AG04449 (cell line): ENCODE results near the gene SRP14.

Experiments
- CTCF ChIA-PET: fragments of 350-600 bp; formaldehyde crosslinking; extraction: SDS; loops from one replicate; lab custom pipeline; 2021; ENCODE audit warnings: antibody characterized with exemption; lab: Yijun Ruan, JAX
- POLR2A ChIA-PET: fragments of 400-600, 350-600 bp; formaldehyde crosslinking; extraction: SDS; loops from one replicate; lab custom pipeline; 2020; ENCODE audit warnings: antibody characterized with exemption, inconsistent platforms; lab: Yijun Ruan, JAX
- DNase-seq: peaks from one replicate; pipeline ENCODE4 v3.0.0-alpha.2; 2010; ENCODE audit warnings: low read depth, low spot score
- H3K4me3 ChIP-seq: 2 replicates; pipeline ENCODE4 v1.5.1; 2011; ENCODE audit warnings: low read depth, mild to moderate bottlenecking, control low read depth, low read length
- CTCF ChIP-seq: IDR thresholded peaks from one replicate; pipeline ENCODE4 v1.5.1; 2011; ENCODE audit warnings: mild to moderate bottlenecking, moderate library complexity, low read length, control low read depth, inconsistent platforms; ENCODE audit not compliant: insufficient read depth; ENCODE audit errors: missing control alignments

The SRP14 gene

GRCh38 chr15:40038638-40039543, at the start of gene SRP14:
Gene SRP14 (minus strand): TSS chr15:40039181. CDS start chr15:40039116, 65 bp downstream.
- POLR2A ChIA-PET, result no interaction called here
- no peak for DNase-seq
- CTCF ChIA-PET, result interaction anchor here (0.8 to 6.3 kb wide), 12 partner anchors 9 to 330 kb away, joined by 3 to 75 read pairs (median 4); partner anchors contain the start of gene BMF
- peak within 1 kb of the TSS; percentile 95 for H3K4me3 ChIP-seq
- no peak for TF ChIP-seq CTCF

- CTCF ChIA-PET, result interaction anchor here (15.1 kb wide), 1 partner anchor 18 kb away, joined by 270 read pairs; the partner anchor contains the start of gene BMF
- no peak for TF ChIP-seq CTCF
- POLR2A ChIA-PET, result no interaction called here
- no peak for DNase-seq
- no peak overlapping the region for H3K4me3 ChIP-seq
Measured at GRCh38 chr15:40087991-40088928, 49.3 kb upstream of the SRP14 start.

GRCh38 chr15:40087068-40087810, 48.3 kb upstream of the SRP14 start:
- POLR2A ChIA-PET, result no interaction called here
- no peak overlapping the region for H3K4me3 ChIP-seq
- DNase-seq, result no peak
- CTCF ChIA-PET, result interaction anchor here (1.1 to 15.1 kb wide), 4 partner anchors 10 to 42 kb away, joined by 4 to 270 read pairs (median 4); partner anchors contain the start of gene BMF
- no peak for TF ChIP-seq CTCF

- CTCF ChIA-PET, result interaction anchor here (1.0 kb wide), 1 partner anchor 19 kb away, joined by 3 read pairs; no protein-coding TSS in a partner anchor
- POLR2A ChIA-PET, result interaction anchor here (0.9 kb wide), 1 partner anchor 13 kb away, joined by 3 read pairs; no protein-coding TSS in a partner anchor
- H3K4me3 ChIP-seq, result no peak overlapping the region
- no peak for DNase-seq
- no peak for TF ChIP-seq CTCF
Measured at GRCh38 chr15:40085266-40085665, 46.3 kb upstream of the SRP14 start.

- ChIA-PET POLR2A (interaction anchor here (0.9 kb wide), 1 partner anchor 13 kb away, joined by 3 read pairs; no protein-coding TSS in a partner anchor), CTCF (interaction anchor here (1.0 to 1.3 kb wide), 2 partner anchors 14 to 20 kb away, joined by 3 to 6 read pairs; no protein-coding TSS in a partner anchor)
- DNase-seq, result no peak
- no peak overlapping the region for H3K4me3 ChIP-seq
- no peak for TF ChIP-seq CTCF
Measured at GRCh38 chr15:40084650-40085049, 45.7 kb upstream of the SRP14 start.
